Natural killer cell treated with Interleukin-12 subunit alpha and Interleukin-12 subunit beta and Interleukin-15 and Interleukin-18, amount 100 ng/mL, for 72 hours (primary cell): ENCODE measurements around the gene SLC16A14. TPM values are rescaled to one million over a fixed set of nuclear protein-coding genes. Genes with fewer than 3 reads are reported as not detected.
"Not testable (repeated sequence)": the region's sequence is repeated elsewhere in the genome, so short reads cannot be mapped to it uniquely, and the experiment has no call there.

Experiments
- ATAC-seq, 2 donors: fragments of 150-1000 bp; cut with Tn5 transposase in 1 of 2; sonication (Bioruptor Pico), chemical (Tn5 transposase) in 1 of 2; 2 replicates each; pipeline ENCODE4 v1.10.0; 2021
- DNase-seq: peaks from one replicate; pipeline ENCODE4 v3.0.0; 2022; ENCODE audit warnings: low spot score
- H3K27ac Mint-ChIP-seq, 2 donors: 1 replicate in 1 of 2; 2 replicates in 1 of 2; pipeline ENCODE4 v1.8.0; 2022; ENCODE audit warnings: mixed read lengths in 2 of 2, mild to moderate bottlenecking in 1 of 2, moderate library complexity in 1 of 2
- H3K27me3 Mint-ChIP-seq, 2 donors: 1 replicate in 1 of 2; 2 replicates in 1 of 2; pipeline ENCODE4 v1.8.0; 2022; ENCODE audit warnings: mixed read lengths in 2 of 2
- H3K36me3 Mint-ChIP-seq: one replicate; pipeline ENCODE4 v1.8.0; 2022; ENCODE audit warnings: mixed read lengths
- H3K4me1 Mint-ChIP-seq, 2 donors: 1 replicate in 1 of 2; 2 replicates in 1 of 2; pipeline ENCODE4 v1.8.0; 2022; ENCODE audit warnings: low read depth in 2 of 2, mixed read lengths in 2 of 2, mild to moderate bottlenecking in 1 of 2
- H3K4me3 Mint-ChIP-seq: one replicate; pipeline ENCODE4 v1.8.0; 2022; ENCODE audit warnings: mixed read lengths
- H3K9me3 Mint-ChIP-seq: 2 replicates; pipeline ENCODE4 v1.8.0; 2022; ENCODE audit warnings: mixed read lengths
- total RNA-seq, 2 donors: library from RNA; stranded (reverse); gene quantifications; one replicate each; pipeline ENCODE4 v1.2.3, GENCODE V29; 2022

SLC16A14 gene, protein sequence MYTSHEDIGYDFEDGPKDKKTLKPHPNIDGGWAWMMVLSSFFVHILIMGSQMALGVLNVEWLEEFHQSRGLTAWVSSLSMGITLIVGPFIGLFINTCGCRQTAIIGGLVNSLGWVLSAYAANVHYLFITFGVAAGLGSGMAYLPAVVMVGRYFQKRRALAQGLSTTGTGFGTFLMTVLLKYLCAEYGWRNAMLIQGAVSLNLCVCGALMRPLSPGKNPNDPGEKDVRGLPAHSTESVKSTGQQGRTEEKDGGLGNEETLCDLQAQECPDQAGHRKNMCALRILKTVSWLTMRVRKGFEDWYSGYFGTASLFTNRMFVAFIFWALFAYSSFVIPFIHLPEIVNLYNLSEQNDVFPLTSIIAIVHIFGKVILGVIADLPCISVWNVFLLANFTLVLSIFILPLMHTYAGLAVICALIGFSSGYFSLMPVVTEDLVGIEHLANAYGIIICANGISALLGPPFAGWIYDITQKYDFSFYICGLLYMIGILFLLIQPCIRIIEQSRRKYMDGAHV
- total RNA-seq: under 1 TPM in 1 of 2 donors, not detected in 1; 1.00 TPM

DNA sequence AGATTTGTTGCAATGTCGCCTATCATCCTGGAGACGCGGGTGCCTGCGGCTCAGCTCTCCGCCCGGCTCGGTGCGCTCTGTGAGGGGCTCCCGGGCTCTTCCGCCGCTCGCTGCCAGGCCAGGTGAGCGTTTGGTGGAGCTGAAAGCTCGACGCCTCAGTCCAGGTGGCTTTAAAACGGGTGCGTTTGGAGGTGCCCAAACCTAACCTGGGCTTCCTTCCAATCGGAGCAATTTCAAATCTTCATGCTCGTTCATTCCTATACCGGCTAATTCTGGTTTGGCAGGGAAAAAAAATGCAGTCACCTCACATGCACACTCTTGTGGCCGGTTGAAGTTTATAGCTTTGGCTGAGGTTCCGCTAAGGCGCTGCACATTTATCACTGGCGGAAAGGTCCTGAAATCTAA is at the start of gene SLC16A14:
SLC16A14 (minus strand) TSS at position 274 of the 405 bp plus-strand sequence. CDS start 9,572 bp downstream, outside the sequence.
- no peaks in the 10 kb centered on the region for H3K36me3 Mint-ChIP-seq
- peaks cover 6 to 18% of the 10 kb centered on the region in 2 donors for H3K27me3 Mint-ChIP-seq
- peak; percentile 3 to 7 for ATAC-seq
- DNase-seq: no peak
- peak within 1 kb of the TSS in 1 of 2 donors; percentile 62 for H3K27ac Mint-ChIP-seq
- H3K9me3 Mint-ChIP-seq: no peaks in the 10 kb centered on the region
- peak within 1 kb of the TSS; percentile 95 for H3K4me3 Mint-ChIP-seq
- H3K4me1 Mint-ChIP-seq: peaks cover 16 to 21% of the 10 kb centered on the region in 2 donors

DNA sequence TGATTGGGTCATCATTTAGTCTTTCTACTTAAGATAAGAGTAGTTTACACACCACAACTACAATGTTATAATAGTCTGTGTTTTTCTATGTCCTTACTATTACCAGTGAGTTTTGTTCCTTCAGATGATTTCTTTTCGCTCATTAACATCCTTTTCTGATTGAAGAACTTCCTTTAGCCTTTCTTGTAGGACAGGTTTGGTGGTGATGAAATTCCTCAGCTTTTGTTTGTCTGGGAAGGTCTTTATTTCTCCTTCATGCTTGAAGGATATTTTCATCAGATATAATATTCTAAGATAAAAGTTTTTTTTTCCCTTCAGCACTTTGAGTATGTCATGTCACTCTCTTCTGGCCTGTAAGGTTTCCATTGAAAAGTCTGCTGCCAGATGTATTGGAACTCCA is 38.0 kb upstream of the SLC16A14 start:
- Mint-ChIP-seq H3K36me3 (peaks cover 39% of the 10 kb centered on the region), H3K4me3 (no peak overlapping the region), H3K27me3 (peaks cover 30 to 39% of the 10 kb centered on the region in 2 donors), H3K27ac (no peak overlapping the region), H3K4me1 (no peaks in the 10 kb centered on the region), H3K9me3 (peaks cover 14% of the 10 kb centered on the region)
- ATAC-seq (no peak), DNase-seq (no peak)

DNA sequence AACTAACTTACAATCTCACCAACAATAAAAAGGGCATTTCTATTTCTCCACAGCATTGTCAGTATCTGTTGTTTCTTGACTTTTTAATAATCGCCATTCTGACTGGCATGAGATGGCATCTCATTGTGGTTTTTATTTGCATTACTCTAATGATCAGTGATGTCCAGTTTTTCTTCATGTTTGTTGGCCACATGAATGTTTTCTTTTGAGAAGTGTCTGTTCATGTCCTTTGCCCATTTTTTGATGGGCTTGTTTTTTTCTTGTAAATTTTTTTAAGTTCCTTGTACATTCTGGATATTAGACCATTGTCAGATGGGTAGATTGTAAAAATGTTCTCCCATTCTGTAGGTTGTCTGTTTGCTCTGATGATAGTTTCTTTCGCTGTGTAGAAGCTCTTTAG is 33.2 kb upstream of the SLC16A14 start:
- H3K27ac Mint-ChIP-seq, DNase-seq, H3K4me3 Mint-ChIP-seq, ATAC-seq, H3K4me1 Mint-ChIP-seq: not testable (repeated sequence)
- peaks cover 25 to 33% of the 10 kb centered on the region in 2 donors for H3K27me3 Mint-ChIP-seq
- peaks cover 31% of the 10 kb centered on the region for H3K36me3 Mint-ChIP-seq
- peaks cover 11% of the 10 kb centered on the region for H3K9me3 Mint-ChIP-seq

DNA sequence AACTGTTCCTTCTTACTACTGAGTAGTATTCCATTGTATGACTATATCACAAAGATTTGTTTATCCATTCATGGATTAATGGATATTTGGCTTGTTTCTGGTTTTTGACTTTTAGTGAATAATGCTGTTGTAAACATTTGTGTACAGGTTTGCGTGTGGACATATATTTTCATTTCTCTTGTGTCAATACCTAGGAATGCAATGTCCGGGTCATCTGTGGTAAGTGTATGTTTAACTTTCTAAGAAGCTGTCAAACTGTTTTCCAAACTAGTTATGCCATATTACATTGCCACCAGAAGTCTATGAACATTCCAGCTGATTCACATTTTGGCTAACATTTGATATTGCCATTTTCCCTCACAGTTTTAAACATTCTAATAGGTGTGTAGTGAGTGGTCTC is 29.1 kb upstream of the SLC16A14 start:
- Mint-ChIP-seq H3K4me1 (no peaks in the 10 kb centered on the region), H3K9me3 (peaks cover 10% of the 10 kb centered on the region), H3K27ac (no peak overlapping the region), H3K27me3 (peaks cover 19 to 25% of the 10 kb centered on the region in 2 donors), H3K4me3 (no peak overlapping the region), H3K36me3 (peaks cover 13% of the 10 kb centered on the region)
- no peak for ATAC-seq
- no peak for DNase-seq

DNA sequence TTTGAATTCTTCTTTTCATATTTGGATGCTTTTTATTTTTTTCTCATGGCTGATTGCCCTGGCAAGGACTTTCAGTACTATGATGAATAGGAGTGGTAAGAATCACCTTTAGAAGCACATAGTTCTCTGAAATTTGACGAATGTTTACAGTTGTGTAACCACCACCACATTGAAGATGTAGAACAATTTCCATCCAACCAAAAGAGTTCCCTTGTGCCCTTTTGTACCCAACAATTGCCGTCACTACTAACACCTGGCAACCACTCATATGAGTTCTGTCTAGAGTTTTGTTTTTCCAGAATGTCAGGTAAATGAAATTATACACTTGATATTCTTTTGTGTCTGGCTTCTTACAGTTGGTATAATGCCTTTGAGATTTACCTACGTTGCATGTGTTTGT is 28.7 kb upstream of the SLC16A14 start:
- H3K36me3 Mint-ChIP-seq: peaks cover 9% of the 10 kb centered on the region
- DNase-seq: no peak
- peaks cover 19 to 28% of the 10 kb centered on the region in 2 donors for H3K27me3 Mint-ChIP-seq
- peaks cover 9% of the 10 kb centered on the region for H3K9me3 Mint-ChIP-seq
- ATAC-seq: no peak
- H3K4me1 Mint-ChIP-seq: no peaks in the 10 kb centered on the region
- no peak overlapping the region for H3K27ac Mint-ChIP-seq
- no peak overlapping the region for H3K4me3 Mint-ChIP-seq

DNA sequence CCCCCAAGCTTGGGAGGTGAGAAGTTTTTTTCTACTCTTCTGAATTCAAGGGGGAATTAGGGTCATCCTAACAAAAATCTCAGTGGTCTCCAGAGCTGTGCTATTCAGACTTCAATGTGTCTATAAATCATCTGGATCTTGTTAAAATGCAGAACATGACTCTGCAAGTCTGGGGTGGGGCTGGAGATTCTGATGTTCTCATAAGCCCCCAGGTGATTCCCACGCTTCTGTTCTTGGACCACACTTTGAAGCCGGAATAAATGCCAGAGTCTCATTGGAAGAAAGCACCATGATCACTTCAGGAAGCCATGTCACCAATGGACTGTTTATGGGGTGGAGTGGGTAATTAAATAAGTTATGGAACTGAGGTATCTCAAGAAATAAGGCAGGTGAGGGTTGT is 22.2 kb upstream of the SLC16A14 start:
- peaks cover 34 to 40% of the 10 kb centered on the region in 2 donors for H3K27me3 Mint-ChIP-seq
- H3K27ac Mint-ChIP-seq: no peak overlapping the region
- DNase-seq: no peak
- ATAC-seq: no peak
- H3K9me3 Mint-ChIP-seq: peaks cover 5% of the 10 kb centered on the region
- no peaks in the 10 kb centered on the region for H3K4me1 Mint-ChIP-seq
- H3K36me3 Mint-ChIP-seq: peaks cover 4% of the 10 kb centered on the region
- no peak overlapping the region for H3K4me3 Mint-ChIP-seq

DNA sequence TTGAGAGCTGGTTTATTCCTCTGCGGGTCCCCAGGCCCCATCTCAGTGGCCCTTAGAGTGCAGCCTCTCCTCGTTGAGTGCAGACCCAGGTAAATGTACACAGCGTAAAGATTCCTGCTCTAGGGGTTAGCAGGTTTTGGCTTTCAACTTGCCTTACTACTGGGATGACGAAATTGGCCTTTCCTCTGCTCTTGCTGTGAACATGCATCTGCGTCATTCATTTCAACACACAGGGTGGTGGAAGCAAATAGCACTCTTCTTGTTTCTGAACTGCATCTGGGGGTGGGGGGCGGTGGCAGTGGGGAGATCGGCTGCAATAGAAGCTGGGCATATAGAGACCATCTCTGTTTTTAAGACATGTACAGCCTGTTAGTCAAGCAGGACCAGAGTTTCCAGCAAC is 16.5 kb upstream of the SLC16A14 start:
- DNase-seq (no peak), ATAC-seq (no peak)
- H3K9me3 Mint-ChIP-seq: no peaks in the 10 kb centered on the region
- no peaks in the 10 kb centered on the region for H3K36me3 Mint-ChIP-seq
- H3K27me3 Mint-ChIP-seq: peaks cover 9 to 12% of the 10 kb centered on the region in 2 donors
- no peak overlapping the region for H3K4me3 Mint-ChIP-seq
- no peaks in the 10 kb centered on the region for H3K4me1 Mint-ChIP-seq
- H3K27ac Mint-ChIP-seq: no peak overlapping the region

DNA sequence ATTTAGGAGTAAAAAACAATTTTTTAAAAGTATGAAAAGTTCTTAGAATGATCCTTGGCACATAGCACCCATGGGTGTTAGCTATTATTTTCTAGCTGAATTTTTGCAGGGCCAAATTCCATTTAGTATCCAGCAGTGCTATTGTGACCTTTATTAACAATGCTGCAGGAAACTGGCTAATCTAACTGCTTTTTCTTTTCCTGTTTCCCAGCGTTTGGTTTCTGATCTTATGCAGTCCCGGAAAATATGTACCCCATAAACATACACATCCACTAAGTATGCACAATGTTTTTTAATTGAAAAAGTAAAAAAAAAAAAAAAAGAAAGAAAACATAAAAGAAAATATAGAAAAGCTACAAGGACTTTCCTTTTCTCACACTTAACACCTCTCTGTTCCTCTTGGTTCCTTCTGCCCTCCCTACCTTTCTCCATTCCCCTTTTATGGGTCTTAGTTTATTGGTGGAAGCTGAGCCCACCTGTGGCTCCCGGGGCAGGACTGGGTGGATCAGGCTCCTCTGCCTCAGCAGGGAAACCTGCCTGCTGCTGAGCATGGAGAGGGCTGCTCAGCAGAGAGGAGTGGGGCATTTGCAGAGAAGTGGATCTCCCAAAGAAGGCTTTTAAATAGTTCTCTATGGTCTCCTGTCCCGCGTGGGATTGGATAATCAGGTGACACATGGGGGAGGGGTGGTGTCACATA is 9.3 kb upstream of the SLC16A14 start:
- no peak for DNase-seq
- H3K27ac Mint-ChIP-seq: no peak overlapping the region
- H3K9me3 Mint-ChIP-seq: no peaks in the 10 kb centered on the region
- no peak for ATAC-seq
- peaks cover 2 to 7% of the 10 kb centered on the region in 2 donors for H3K27me3 Mint-ChIP-seq
- H3K4me3 Mint-ChIP-seq: no peak overlapping the region
- no peaks in the 10 kb centered on the region for H3K36me3 Mint-ChIP-seq
- no peaks in the 10 kb centered on the region for H3K4me1 Mint-ChIP-seq

DNA sequence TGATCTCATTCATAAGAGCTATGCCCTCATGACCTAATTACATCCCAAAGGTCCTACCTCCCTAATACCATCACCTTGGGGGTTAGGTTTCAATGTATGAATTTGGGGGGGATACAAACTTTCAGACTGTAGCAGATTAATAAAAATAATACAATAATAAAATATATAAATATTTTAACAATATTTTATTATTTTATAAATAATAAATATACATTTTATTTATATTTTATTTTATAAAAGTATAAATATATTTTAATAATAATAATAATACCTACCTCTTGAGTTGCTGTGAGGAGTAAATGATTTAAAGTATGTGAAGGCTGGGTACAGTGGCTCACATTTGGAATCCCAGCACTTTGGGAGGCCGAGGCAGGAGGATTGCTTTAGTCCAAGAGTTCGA is 8.1 kb upstream of the SLC16A14 start:
- Mint-ChIP-seq H3K27me3 (peaks cover 2 to 7% of the 10 kb centered on the region in 2 donors), H3K27ac (no peak overlapping the region), H3K36me3 (no peaks in the 10 kb centered on the region), H3K4me3 (no peak overlapping the region), H3K4me1 (no peaks in the 10 kb centered on the region), H3K9me3 (no peaks in the 10 kb centered on the region)
- DNase-seq: no peak
- no peak for ATAC-seq

DNA sequence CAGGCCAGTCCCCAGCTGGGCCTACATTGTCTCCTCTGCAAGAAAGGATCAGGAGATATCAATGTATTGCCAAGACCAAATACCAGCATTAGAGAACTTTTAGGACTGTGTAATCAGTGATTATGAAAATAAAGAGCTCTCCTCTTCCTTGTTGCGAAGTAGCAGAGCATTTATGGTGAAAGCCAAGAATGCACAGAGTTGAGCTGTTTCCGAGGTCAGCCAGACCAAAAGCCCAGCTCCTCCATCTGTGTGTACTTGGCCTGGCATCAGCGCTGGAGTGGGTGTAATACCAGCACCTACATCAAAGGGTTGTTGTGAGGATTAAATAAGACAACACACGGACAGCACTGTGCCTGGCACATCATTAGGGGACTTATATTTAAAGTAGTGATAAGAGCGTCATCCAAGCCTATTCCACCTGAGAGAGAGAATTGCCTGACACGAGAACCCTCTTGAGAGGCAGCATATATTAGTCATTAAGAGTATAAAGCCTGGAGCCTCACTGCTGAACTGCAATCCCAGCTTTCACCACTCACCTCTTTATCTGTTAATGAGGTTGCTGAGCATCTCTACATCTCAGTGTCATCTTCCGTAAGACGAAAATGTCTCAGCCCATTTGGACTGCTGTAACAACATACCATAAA is 7.4 kb upstream of the SLC16A14 start:
- Mint-ChIP-seq H3K4me3 (no peak overlapping the region), H3K9me3 (no peaks in the 10 kb centered on the region), H3K27me3 (peaks cover 2 to 7% of the 10 kb centered on the region in 2 donors), H3K36me3 (no peaks in the 10 kb centered on the region), H3K27ac (no peak overlapping the region), H3K4me1 (no peaks in the 10 kb centered on the region)
- ATAC-seq (no peak), DNase-seq (no peak)

DNA sequence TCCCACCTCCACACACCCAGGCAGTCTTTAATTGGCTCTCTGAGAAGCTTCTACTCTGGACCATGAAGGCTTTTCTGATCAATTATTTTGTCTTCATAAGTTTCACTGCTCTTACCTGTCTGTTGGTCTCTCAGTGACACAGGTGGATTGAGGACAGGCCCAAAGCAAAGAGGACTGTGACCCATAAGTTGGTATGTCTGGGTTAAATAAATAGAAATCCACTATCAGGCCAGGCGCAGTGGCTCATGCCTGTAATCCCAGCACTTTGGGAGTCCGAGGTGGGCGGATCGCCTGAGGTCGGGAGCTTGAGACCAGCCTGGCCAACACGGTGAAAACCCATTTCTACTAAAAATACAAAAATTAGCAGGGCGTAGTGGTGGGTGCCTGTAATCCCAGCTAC is 2.7 kb upstream of the SLC16A14 start:
- Mint-ChIP-seq H3K36me3 (no peaks in the 10 kb centered on the region), H3K4me3 (no peak overlapping the region), H3K27ac (no peak overlapping the region), H3K9me3 (no peaks in the 10 kb centered on the region), H3K27me3 (peaks cover 6 to 18% of the 10 kb centered on the region in 2 donors), H3K4me1 (peaks cover 16 to 21% of the 10 kb centered on the region in 2 donors)
- DNase-seq: no peak
- no peak for ATAC-seq

DNA sequence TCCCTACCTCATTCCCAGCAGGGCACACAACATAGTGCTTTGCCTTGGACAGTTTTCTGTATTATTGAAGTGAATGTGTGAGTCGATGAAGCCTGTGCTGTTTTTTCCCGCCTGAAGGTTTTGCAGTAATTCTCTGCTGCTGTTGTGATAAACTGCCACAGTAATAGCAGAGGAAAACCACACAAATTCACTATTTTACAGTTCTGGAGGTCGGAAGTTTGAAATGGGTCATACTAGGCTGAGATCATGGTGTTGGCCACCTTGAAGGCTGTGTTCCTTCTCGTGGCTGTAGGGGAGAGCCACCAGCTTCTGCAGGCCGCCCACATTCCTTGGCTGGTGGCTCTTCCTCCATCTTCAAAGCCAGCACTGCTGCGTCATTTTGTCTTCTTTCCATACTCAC is 678 bp upstream of the SLC16A14 start:
- H3K27ac Mint-ChIP-seq: no peak overlapping the region
- H3K4me1 Mint-ChIP-seq: peaks cover 16 to 21% of the 10 kb centered on the region in 2 donors

DNA sequence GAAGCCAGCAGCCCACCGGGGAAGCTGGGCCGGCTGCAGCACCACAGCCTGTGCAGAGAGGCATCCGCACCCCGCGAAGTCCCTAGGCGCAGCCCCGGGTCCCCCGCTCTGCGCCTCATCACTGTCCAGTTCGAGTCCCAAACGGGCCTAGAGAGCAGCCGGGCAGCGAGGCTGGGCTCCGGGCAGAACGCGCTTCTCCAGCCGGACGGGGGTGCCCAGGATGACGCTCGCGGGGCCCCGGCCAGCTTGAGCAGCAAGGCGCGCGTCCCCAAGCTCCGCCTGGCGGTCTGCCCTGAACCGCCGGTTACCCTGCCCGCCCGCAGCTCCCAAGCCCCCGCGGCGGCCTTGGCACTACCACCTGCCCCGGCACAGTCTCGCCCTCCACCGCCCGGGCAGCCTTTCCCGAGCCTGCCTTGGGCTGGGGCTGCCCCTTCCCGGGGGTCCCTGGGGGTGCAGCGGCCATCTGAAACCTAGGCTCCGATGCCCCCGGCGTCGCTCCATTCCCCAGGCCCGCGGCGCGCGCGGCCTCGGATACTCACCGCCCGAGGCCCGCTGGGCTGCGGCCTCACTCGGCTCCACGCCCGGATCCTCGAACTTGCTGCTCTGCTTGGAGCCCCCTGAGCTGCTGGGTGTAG is 591 bp downstream of the SLC16A14 start:
- Mint-ChIP-seq H3K36me3 (no peaks in the 10 kb centered on the region), H3K4me1 (peaks cover 16 to 21% of the 10 kb centered on the region in 2 donors), H3K4me3 (peak overlapping the region; percentile 95), H3K27ac (no peak overlapping the region), H3K9me3 (no peaks in the 10 kb centered on the region), H3K27me3 (peaks cover 9 to 22% of the 10 kb centered on the region in 2 donors)
- peak; percentile 68 to 69 for ATAC-seq
- peak; percentile 63 for DNase-seq

More for the DNA sequence above, 678 bp upstream of the SLC16A14 start:
- peaks cover 6 to 18% of the 10 kb centered on the region in 2 donors for H3K27me3 Mint-ChIP-seq
- no peaks in the 10 kb centered on the region for H3K36me3 Mint-ChIP-seq
- H3K4me3 Mint-ChIP-seq: peak overlapping the region; percentile 72
- ATAC-seq: peak in 1 of 2 donors; percentile 51
- no peak for DNase-seq
- no peaks in the 10 kb centered on the region for H3K9me3 Mint-ChIP-seq
